K562 treated with DMSO at 1 percent for 12 hours (cell line): ENCODE results near the gene DCAF11. TPM values are rescaled to one million over a fixed set of nuclear protein-coding genes. Genes with fewer than 3 reads are reported as not detected.

ENCODE experiments used
- total RNA-seq: library from RNA; unstranded; fragments of 300-600 nt; gene quantifications from 2 replicates; pipeline ENCODE4 v1.2.3, GENCODE V29; 2022; ENCODE audit not compliant: insufficient read depth

The DCAF11 gene
- total RNA-seq, result 24.1 and 44.4 TPM in 2 replicates

DNA sequence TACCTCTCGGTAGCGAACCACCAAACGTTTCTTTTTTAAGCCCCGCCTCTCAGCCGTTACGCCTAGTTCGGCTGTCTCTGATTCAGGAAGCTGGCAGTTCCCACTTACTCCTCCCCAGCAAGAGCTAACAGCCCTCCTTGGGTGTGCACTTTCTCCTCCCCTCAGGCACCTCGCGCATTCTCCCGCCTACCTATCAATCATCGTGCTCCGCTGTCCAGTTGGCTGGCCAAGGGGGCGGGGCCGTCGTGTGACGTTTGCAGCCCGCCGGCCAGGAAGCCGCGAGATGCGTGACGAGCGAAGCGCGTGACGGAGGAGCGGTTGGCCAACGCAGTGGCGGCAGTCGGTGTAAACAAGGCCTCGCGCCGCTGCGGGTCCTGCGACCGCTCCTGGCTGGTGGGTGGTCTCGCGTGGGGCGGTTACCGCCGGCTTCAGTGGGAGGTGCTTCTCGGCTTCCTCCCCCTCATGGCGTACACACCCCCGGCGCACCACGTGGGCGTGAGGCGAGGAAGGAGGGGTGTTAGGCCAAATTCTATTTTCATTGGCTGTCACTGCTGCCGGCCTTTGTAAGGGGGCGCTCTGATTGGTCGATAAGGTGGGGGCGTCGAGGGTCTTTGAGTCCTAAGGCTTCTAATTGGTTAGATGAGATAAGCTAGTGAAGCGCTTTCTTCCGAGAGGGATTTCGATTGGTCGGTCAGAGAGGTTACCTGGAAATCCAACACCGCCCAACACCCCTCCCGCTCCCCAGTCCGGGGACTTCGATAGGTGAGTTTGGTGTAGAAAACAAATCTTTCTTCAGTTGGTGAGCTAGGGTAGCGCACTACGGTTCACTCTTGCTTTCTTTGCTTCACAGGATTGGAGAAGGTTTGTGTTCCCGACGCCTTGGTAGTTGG lies at the start of gene DCAF11, which contains the start of gene NRL:
DCAF11 (plus strand) TSS at position 246 of the 890 bp plus-strand sequence. CDS start 818 bp downstream, outside the sequence.
NRL (minus strand) TSS at position 418 of the 890 bp plus-strand sequence. CDS start 32,101 bp downstream, outside the sequence.

DNA sequence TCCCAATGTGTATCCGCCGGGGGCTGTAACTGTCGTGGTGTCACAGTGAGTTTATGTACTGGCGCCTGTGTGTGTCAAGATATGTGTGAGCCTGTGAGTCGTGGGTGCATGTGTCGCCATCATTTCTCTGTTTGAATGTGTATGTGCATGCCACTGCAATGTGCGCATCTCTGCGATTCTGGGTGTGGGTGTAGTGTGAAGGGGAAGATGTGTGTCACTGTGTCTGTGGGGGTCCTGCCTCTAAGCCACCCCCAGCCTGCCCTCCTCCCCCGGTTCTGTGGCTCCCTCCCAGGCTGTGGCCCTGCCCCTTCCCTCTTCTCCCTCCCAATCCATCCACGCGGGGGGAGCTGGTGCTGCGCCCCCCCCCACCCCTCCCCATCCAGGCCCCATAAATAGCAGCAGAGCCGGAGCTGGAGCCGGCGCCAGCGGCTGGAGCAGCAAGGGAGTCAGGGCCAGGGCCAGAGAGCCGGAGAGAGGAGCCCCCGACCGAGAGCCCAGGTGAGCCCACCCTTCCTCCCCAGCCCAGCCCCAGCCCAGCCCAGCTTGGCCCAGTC lies 43.4 kb upstream of the DCAF11 start, which contains the start of gene CPNE6:
CPNE6 (plus strand) TSS at position 419 of the 554 bp plus-strand sequence. CDS start 1,375 bp downstream, outside the sequence.

DNA sequence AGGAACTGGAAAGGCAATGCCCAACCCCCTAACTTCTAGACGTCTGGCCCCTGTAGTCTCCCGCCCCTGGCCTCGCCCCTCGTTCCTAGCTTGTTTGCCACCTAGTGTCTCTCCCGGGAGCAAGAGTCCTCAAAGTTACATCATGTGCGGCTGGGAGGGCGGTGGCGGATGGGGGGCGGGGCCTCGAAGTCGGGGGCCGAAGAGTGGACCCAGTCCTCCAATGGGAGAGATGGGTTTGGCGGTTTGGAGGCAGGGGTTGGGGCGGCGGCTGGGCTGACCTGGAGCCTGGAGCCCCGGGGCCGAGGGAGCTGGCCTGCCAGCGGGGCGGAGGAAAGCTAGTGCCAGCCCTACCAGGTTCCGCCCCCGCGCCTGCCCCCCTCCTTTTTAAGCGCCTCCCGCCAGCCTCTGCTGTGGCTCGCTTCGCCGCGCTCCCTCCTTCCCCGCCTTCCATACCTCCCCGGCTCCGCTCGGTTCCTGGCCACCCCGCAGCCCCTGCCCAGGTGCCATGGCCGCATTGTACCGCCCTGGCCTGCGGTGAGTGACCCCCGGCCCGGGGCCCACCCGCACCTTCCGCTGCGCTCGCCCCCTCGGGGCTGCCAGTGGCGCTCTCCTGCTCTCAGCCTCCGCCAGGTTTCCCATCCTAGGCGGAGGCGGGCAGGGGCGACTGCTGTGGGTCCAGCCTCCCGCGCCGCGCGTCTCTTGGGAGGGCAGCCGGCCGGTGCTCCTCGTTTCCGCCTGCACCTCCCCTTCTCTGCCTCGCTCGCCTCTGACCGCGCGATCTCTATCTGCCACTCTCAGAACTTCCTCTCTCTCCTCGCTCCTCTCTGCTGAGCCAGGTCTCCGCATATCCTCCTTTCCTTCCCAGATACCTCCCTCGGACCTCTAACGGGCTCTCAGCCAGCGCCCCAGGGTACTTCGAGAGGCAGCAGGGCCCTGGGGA lies 20.4 kb upstream of the DCAF11 start, which contains the start of gene PCK2:
PCK2 (plus strand) TSS at position 411 of the 940 bp plus-strand sequence; CDS start at position 506, 95 bp downstream.

DNA sequence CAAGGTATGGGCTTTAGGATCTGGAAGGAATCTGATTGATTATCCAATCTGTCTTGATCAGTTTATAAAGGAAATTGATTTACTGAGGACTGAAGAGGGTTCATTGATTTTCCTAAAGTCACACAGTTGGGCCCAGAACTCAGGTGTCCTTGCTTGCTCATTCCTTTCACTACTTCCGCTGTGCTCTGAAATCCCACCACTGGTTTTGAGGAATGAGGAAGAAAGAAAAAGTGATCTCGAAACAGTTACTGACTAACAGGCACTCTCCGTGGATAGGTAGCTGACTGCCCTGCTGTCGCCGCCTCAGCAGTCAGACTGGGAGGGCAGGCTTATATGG lies 15.8 kb downstream of the DCAF11 start, which contains the start of gene FITM1:
FITM1 (plus strand) TSS at position 280 of the 337 bp plus-strand sequence. CDS start 905 bp downstream, outside the sequence.

DNA sequence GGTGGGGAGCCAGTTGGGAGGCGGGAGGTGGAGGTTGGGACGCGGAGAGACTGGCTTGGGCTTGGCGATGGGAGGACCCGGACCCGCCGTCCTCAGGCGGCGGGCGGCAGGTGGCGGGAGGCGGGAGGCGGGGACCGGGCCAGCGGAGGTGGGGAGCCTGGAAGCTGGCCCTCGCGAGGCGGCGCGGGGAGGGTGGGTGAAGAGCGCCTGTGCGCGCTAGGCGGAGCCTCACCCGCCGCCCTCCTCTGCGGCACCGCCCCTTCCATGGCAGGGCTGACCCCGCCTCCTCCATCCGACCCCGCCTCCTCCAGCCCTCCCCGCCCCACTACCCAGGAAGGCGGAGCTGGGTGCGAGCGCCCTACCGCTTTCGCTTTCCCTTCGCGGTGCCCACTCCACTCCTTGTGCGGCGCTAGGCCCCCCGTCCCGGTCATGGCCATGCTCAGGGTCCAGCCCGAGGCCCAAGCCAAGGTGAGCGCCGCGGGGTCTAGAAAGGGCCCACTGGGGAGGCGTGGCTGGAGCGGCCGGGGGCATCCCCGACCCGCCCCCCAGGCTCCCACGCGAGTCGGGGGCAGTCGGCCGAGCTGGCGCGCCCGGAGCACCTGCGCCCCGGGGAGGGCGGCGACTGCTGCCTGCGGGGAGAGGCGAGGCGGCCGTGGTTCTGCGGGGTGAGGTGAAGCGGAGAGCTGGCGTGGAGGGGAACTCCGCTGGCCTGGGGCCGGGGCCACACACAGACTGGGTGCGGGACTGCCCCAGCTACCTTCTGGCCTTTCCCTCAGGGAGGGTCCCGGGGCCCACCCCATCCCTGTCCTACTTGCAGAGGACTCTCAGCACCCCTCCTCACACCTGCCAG lies 21.5 kb downstream of the DCAF11 start, which contains the start of gene PSME1:
PSME1 (plus strand) TSS at position 361 of the 850 bp plus-strand sequence; CDS start at position 430, 69 bp downstream.

DNA sequence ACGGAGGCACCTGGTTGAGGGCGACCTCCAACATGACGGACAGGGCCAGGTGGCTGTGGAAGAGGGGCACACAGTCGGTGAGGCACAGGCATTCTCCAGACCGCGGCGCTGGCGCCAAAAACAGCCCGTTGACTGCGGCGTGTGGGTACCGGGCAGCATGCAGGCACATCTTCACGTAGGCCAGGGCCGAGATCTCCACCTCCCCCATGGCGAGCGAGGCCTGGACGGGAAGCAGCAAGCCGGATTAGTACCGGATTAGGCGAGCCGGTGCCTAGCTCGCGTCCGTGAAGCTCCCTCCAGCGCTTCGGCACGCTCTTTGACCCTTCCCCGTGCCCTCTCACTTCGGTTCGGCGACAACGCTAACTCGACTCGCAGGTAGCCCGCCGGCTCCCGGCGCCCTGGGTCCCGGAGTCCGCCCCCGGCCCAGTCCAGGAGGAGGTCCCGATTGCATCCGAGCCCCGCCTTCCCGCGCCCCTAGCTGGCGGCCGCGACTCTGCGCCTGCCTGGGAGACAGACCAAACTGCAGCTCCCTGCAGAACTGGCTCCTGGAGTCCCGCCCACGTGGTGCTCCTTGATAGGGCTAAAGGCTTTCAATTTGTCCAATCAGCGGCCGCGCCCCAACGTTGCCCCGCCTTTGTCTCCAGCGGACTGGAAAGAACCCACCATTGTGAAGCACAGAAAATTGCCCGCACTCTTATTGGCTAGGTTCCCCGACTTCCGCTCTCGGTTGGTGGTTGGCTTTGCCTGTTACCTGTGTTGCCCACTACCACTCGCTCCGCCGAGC lies 26.7 kb downstream of the DCAF11 start, which contains the start of gene EMC9:
EMC9 (minus strand) TSS at position 495 of the 784 bp plus-strand sequence; CDS start at position 208, 287 bp downstream.

DNA sequence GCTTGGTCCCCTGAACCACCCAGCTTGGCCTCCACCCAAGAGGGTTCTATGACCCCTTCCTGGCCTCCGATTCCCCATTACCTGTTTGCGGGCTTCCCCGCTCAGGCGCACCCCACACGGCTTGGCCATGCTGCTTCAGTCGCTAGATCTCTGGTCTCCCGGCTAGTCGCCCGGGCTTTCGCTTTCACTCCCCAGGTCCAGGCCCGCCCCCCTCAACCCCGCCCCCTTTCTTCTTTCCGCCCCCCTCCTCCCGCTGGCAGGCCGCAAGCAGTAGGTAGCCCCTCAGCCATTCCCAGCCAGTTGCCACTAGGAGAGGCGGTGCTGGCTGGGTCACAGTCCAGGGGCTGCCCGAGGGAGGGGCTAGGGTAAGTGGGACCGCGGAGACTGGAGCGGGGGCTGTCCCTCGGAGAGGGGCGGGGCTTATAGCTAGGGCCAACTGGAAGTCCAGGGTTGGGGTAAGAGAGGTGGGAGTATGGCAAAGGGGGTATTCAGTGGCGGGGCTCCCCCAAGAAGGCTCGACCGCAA lies 31.9 kb downstream of the DCAF11 start, which contains the start of gene PSME2:
PSME2 (minus strand) TSS at position 158 of the 525 bp plus-strand sequence; CDS start at position 129, 29 bp downstream.

DNA sequence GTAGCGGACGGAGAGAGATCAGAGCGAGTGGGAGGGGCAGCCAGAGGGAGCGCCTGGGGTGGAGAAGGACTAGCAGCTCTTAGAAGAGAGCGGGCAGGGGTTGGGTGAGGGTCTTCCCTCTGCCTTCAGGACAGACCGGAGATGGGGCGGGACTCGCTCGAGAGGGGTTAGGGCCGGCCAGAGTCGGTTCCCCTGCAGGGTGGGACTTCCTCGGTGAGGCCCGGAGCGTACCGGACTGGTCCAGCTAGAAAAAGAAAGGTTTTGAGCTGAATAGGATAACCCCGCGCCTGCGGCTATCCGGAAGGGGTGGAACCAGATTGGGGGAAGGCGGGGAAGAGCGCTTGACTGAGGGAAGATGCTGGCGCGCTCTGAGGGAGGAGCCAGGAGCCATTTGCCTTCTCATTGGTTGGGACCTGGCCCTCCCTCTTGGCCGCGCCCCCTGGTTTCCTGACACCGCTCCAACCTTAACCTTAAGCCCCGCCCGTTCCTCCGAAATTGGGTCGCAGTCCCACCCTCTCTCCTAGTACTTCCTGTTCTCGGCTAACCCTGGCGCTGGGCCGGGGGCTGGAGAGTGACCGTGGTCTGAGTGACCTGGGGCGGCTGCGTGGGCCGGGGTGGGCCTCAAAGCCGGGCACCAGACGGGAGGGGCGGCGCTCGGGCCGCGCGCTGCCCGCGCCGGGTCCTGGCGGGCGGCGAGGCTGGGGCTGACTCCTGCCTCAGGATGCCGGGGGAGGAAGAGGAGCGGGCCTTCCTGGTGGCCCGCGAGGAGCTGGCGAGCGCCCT lies 32.6 kb downstream of the DCAF11 start, which contains the start of gene RNF31:
RNF31 (plus strand) TSS at position 521 of the 783 bp plus-strand sequence; CDS start at position 722, 201 bp downstream.

DNA sequence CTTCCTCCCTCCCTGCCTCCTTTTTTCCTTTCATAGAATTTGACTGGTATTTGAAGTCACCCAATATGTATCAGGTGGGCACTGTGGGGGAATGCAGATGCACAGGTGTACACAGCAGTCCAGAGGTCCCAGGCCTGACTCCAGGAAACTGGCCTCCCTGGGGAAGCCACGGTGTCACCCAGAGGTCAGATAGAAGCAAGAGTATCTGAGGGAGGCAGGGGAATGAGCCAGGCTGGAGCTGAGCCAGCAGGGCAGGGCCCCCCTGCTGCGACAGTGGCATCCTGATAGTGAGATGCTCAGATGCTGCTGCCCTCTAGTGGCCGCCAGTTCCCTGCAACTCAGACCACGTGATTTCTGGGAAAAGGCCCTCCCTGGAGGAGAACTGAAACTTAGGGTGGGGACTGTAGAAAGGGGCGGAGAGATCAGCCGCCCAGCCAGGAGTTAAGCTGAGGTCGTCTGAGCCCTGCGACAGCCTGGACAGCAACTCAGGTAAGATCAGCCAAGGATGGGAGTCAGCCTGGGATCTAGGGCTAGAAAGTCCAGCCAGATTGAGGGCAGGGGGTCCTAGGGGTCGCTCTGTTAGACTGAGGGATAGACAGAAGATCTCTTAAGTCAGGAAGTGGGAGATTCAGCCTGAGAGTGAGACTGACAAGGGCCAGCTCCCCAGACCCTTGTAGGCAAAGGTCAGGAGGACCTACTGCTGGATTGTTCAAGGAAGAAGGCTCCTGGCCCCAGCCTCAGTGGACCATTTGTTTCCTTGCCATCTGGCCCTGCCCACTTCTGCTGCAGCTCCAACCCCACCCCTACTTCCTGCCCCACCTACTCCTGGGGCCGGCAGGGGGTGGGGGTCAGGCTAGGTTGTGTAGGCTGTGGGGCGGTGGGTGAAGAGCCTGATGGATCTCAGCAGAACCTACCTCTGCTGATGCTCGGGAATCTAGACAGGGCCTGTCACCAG lies 46.5 kb downstream of the DCAF11 start, which contains the start of gene IRF9:
IRF9 (plus strand) TSS at position 416 of the 955 bp plus-strand sequence. CDS start 880 bp downstream, outside the sequence.

DNA sequence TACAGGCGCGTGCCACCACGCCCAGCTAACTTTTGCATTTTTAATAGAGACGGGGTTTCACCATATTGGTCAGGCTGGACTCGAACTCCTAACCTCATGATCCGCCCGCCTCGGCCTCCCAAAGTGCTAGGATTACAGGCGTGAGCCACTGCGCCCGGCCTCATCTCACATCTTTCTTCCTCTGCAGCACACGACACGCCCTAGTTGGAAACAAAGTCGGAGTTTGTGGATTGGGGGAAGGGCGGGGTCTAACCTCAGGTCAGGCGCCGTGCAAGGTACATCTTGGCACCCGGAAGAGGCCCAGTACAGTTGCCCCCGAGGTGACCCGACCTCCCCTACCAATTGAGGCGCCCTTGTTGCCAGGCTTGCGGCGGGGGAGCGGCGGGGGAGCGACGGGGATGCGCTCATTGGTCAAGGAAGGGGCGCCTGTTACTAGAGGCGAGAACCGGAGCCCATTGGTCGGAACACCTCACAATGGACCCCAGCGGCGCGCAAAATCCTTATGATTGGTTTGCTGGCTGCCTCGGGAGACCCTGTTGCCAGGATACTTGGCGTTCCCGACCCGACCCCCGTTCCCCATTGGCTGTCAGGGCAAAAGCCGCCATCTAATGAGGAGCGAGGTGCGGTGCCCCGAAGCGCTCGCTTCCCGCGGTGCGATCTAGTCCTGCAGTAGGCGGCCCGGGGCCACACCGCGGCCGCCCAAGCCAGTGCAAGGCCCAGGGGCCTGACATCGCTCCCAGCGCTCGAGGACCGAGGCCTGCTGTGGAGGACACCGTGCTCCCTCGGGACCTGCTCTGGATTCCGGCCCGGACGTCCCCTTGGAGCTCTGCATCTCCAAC lies 57.1 kb downstream of the DCAF11 start, which contains the start of gene REC8:
REC8 (plus strand) TSS at position 659 of the 839 bp plus-strand sequence. CDS start 473 bp downstream, outside the sequence.

Other genes starting within 250 kb of the DCAF11 start
- 36.4 and 41.1 TPM in 2 replicates for gene DHRS4, start 161.0 kb upstream of the DCAF11 start, total RNA-seq
- gene DHRS4L2, start 125.8 kb upstream of the DCAF11 start, total RNA-seq, result 17.5 and 22.7 TPM in 2 replicates
- gene CARMIL3, start 62.8 kb upstream of the DCAF11 start, total RNA-seq, result 0.28 and 0.36 TPM in 2 replicates
- not detected in 2 replicates for gene CPNE6, start 43.2 kb upstream of the DCAF11 start, total RNA-seq
- 81.1 and 86.3 TPM in 2 replicates for gene PCK2, start 20.5 kb upstream of the DCAF11 start, total RNA-seq
- 1.7 and 2.1 TPM in 2 replicates for gene NRL, start 172 bp downstream of the DCAF11 start, total RNA-seq
- not detected in 2 replicates for gene FITM1, start 15.9 kb downstream of the DCAF11 start, total RNA-seq
- gene PSME1, start 21.4 kb downstream of the DCAF11 start, total RNA-seq, result 173 and 189 TPM in 2 replicates
- 41.4 and 46.4 TPM in 2 replicates for gene EMC9, start 26.8 kb downstream of the DCAF11 start, total RNA-seq
- gene PSME2, start 31.8 kb downstream of the DCAF11 start, total RNA-seq, result 145 and 149 TPM in 2 replicates
- gene RNF31, start 32.7 kb downstream of the DCAF11 start, total RNA-seq, result 31.0 and 40.2 TPM in 2 replicates
- gene IRF9, start 46.5 kb downstream of the DCAF11 start, total RNA-seq, result 12.0 and 15.5 TPM in 2 replicates
- 0.75 and 2.7 TPM in 2 replicates for gene REC8, start 57.3 kb downstream of the DCAF11 start, total RNA-seq
- 12.2 and 13.1 TPM in 2 replicates for gene IPO4, start 74.0 kb downstream of the DCAF11 start, total RNA-seq
- gene TM9SF1, start 80.7 kb downstream of the DCAF11 start, total RNA-seq, result 14.9 and 25.9 TPM in 2 replicates
- 0.67 TPM in 1 of 2 replicates, not detected in the other for gene TSSK4, start 90.9 kb downstream of the DCAF11 start, total RNA-seq
- gene CHMP4A, start 98.7 kb downstream of the DCAF11 start, total RNA-seq, result 56.6 and 66.5 TPM in 2 replicates
- 3.7 and 15.6 TPM in 2 replicates for gene MDP1, start 101.3 kb downstream of the DCAF11 start, total RNA-seq
- 134 and 179 TPM in 2 replicates for gene NEDD8, start 117.6 kb downstream of the DCAF11 start, total RNA-seq
- gene GMPR2, start 118.2 kb downstream of the DCAF11 start, total RNA-seq, result 47.9 and 58.1 TPM in 2 replicates
- gene TINF2, start 127.8 kb downstream of the DCAF11 start, total RNA-seq, result 17.2 and 19.4 TPM in 2 replicates
- gene TGM1, start 148.4 kb downstream of the DCAF11 start, total RNA-seq, result 0.58 TPM in 1 of 2 replicates, not detected in the other
- 17.9 and 19.6 TPM in 2 replicates for gene RABGGTA, start 156.8 kb downstream of the DCAF11 start, total RNA-seq
- 37.2 and 42.4 TPM in 2 replicates for gene DHRS1, start 185.0 kb downstream of the DCAF11 start, total RNA-seq
- gene NOP9, start 185.1 kb downstream of the DCAF11 start, total RNA-seq, result 3.9 and 10.9 TPM in 2 replicates
- gene CIDEB, start 193.2 kb downstream of the DCAF11 start, total RNA-seq, result not detected in 2 replicates
- 2.5 and 11.2 TPM in 2 replicates for gene LTB4R2, start 195.4 kb downstream of the DCAF11 start, total RNA-seq
- gene LTB4R, start 196.7 kb downstream of the DCAF11 start, total RNA-seq, result 4.1 and 6.5 TPM in 2 replicates
- gene ADCY4, start 220.3 kb downstream of the DCAF11 start, total RNA-seq, result not detected in 2 replicates
- 0.67 TPM in 1 of 2 replicates, not detected in the other for gene RIPK3, start 225.2 kb downstream of the DCAF11 start, total RNA-seq